OCI-LY7 (cell line): ENCODE measurements around the gene SLC29A3.

Source experiments
- EZH2phosphoT487 ChIP-seq: fragments of 200-600 bp; sonication (generic); IDR thresholded peaks from 2 replicates; pipeline ENCODE4 v1.6.1; 2018; ENCODE audit warnings: low read depth, borderline replicate concordance, mild to moderate bottlenecking, mixed run types, antibody characterized with exemption, low read length, moderate library complexity, mixed read lengths
- TF ChIP-seq, protein P1 (sequence below): fragments of 200-600 bp; sonication (generic); conservative IDR thresholded peaks from 2 replicates; pipeline ENCODE4 v1.5.1; 2014; ENCODE audit warnings: mild to moderate bottlenecking, antibody characterized with exemption, low read length, moderate library complexity, mixed read lengths

DNA sequence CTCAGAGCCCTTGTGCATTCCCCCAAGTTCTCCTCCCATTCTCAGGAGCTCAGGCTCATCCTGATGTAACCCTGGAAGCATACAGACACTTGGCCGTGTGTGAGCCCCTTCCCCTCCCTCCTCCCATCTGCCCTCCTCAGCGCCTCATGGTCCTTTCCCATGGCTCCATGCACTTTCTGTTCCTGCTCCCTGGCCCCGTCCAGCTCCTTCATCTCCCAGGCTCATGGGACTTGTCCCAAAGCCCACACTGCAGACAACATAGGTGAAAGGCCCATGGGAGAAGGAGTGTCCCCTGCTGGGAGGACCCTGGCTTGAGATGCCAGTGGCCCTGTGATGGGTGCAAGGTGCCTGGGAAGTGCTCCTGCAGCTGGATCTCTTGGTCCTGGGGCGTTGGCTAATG lies 24.2 kb upstream of the SLC29A3 start:
- TF ChIP-seq, protein P1, sequence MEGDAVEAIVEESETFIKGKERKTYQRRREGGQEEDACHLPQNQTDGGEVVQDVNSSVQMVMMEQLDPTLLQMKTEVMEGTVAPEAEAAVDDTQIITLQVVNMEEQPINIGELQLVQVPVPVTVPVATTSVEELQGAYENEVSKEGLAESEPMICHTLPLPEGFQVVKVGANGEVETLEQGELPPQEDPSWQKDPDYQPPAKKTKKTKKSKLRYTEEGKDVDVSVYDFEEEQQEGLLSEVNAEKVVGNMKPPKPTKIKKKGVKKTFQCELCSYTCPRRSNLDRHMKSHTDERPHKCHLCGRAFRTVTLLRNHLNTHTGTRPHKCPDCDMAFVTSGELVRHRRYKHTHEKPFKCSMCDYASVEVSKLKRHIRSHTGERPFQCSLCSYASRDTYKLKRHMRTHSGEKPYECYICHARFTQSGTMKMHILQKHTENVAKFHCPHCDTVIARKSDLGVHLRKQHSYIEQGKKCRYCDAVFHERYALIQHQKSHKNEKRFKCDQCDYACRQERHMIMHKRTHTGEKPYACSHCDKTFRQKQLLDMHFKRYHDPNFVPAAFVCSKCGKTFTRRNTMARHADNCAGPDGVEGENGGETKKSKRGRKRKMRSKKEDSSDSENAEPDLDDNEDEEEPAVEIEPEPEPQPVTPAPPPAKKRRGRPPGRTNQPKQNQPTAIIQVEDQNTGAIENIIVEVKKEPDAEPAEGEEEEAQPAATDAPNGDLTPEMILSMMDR = no peak
- no peak for TF ChIP-seq EZH2phosphoT487
